Astrocyte (in vitro differentiated cells and primary cell): ENCODE results near the gene ASB1. TPM values are rescaled to one million over a fixed set of nuclear protein-coding genes. Genes with fewer than 3 reads are reported as not detected.

ENCODE experiments used
- DNase-seq: peaks from one replicate; pipeline ENCODE4 v3.0.0-alpha.2; 2010; ENCODE audit warnings: low read depth
- FAIRE-seq: peaks from 2 replicates; lab custom pipeline; 2011; peaks lifted over from hg19 to GRCh38; lab: Jason Lieb, UNC
- H2AFZ ChIP-seq: 2 replicates; pipeline ENCODE4 v1.6.0; 2012; ENCODE audit warnings: low read depth, low read length, inconsistent platforms
- H3K27ac ChIP-seq: 2 replicates; pipeline ENCODE4 v1.5.1; 2011; ENCODE audit warnings: low read depth, low read length, inconsistent platforms
- H3K27me3 ChIP-seq: 2 replicates; pipeline ENCODE4 v1.6.0; 2011; ENCODE audit warnings: low read length, inconsistent platforms; ENCODE audit not compliant: insufficient read depth
- H3K36me3 ChIP-seq: 2 replicates; pipeline ENCODE4 v1.5.1; 2011; ENCODE audit warnings: low read length, inconsistent platforms; ENCODE audit not compliant: insufficient read depth
- H3K4me1 ChIP-seq: 2 replicates; pipeline ENCODE4 v1.5.1; 2011; ENCODE audit warnings: low read length, inconsistent platforms; ENCODE audit not compliant: insufficient read depth
- H3K4me2 ChIP-seq: 2 replicates; pipeline ENCODE4 v1.6.0; 2012; ENCODE audit warnings: low read length, inconsistent platforms
- H3K4me3 ChIP-seq: 2 replicates; pipeline ENCODE4 v1.5.1; 2011; ENCODE audit warnings: low read depth, mild to moderate bottlenecking, low read length, inconsistent platforms; ENCODE audit not compliant: insufficient read depth
- H3K79me2 ChIP-seq: 2 replicates; pipeline ENCODE4 v1.6.0; 2012; ENCODE audit warnings: mild to moderate bottlenecking, low read length, inconsistent platforms; ENCODE audit not compliant: insufficient read depth
- H3K9ac ChIP-seq: 2 replicates; pipeline ENCODE4 v1.6.0; 2012; ENCODE audit warnings: mild to moderate bottlenecking, low read length, inconsistent platforms
- H3K9me3 ChIP-seq: 2 replicates; pipeline ENCODE4 v1.5.1; 2012; ENCODE audit warnings: low read depth, mild to moderate bottlenecking, low read length, inconsistent platforms; ENCODE audit not compliant: insufficient read depth
- H4K20me1 ChIP-seq: 2 replicates; pipeline ENCODE4 v1.6.0; 2012; ENCODE audit warnings: low read length, inconsistent platforms; ENCODE audit not compliant: insufficient read depth
- H3K27ac Mint-ChIP-seq: one replicate; pipeline ENCODE4 v1.8.0; 2021; ENCODE audit warnings: mild to moderate bottlenecking, mixed read lengths; ENCODE audit not compliant: unreplicated experiment
- H3K27me3 Mint-ChIP-seq: one replicate; pipeline ENCODE4 v1.8.0; 2021; ENCODE audit warnings: low read depth, mixed read lengths; ENCODE audit not compliant: unreplicated experiment
- H3K36me3 Mint-ChIP-seq: one replicate; pipeline ENCODE4 v1.8.0; 2021; ENCODE audit warnings: low read depth, mixed read lengths; ENCODE audit not compliant: unreplicated experiment
- H3K4me1 Mint-ChIP-seq: one replicate; pipeline ENCODE4 v1.8.0; 2021; ENCODE audit warnings: low read depth, mixed read lengths; ENCODE audit not compliant: unreplicated experiment
- H3K4me3 Mint-ChIP-seq: one replicate; pipeline ENCODE4 v1.8.0; 2021; ENCODE audit warnings: mild to moderate bottlenecking, moderate library complexity, mixed read lengths; ENCODE audit not compliant: unreplicated experiment
- H3K9me3 Mint-ChIP-seq: one replicate; pipeline ENCODE4 v1.8.0; 2021; ENCODE audit warnings: mild to moderate bottlenecking, mixed read lengths; ENCODE audit not compliant: unreplicated experiment
- CTCF ChIP-seq: IDR thresholded peaks from 2 replicates; pipeline ENCODE4 v1.5.1; 2011; ENCODE audit warnings: low read depth, mild to moderate bottlenecking, inconsistent platforms, low read length, moderate library complexity; ENCODE audit not compliant: insufficient read depth
- EZH2 ChIP-seq: IDR thresholded peaks from 2 replicates; pipeline ENCODE4 v1.6.1; 2012; ENCODE audit warnings: mild to moderate bottlenecking, low read length, inconsistent platforms; ENCODE audit not compliant: insufficient read depth
- total RNA-seq: library from RNA; stranded (reverse); gene quantifications from 2 replicates; pipeline ENCODE4 v1.2.1, GENCODE V29; 2021

Gene ASB1
- total RNA-seq, 1 donor from 2014 or later = 30.6 TPM

- Histone ChIP-seq H4K20me1 (no peaks in the 10 kb centered on the region), H3K27ac (no peak overlapping the region), H3K9ac (no peak overlapping the region), H3K9me3 (no peaks in the 10 kb centered on the region), H3K27me3 (peaks cover 2% of the 10 kb centered on the region), H3K4me3 (no peak overlapping the region), H3K79me2 (no peaks in the 10 kb centered on the region), H3K4me2 (no peak overlapping the region), H2AFZ (no peak overlapping the region), H3K36me3 (no peaks in the 10 kb centered on the region), H3K4me1 (peaks cover 13% of the 10 kb centered on the region)
- no peaks in the 10 kb centered on the region for H3K4me1 Mint-ChIP-seq
- no peak overlapping the region for H3K27ac Mint-ChIP-seq
- no peak overlapping the region for H3K4me3 Mint-ChIP-seq
- H3K27me3 Mint-ChIP-seq = peaks cover 18% of the 10 kb centered on the region
- FAIRE-seq = no peak
- no peaks in the 10 kb centered on the region for H3K36me3 Mint-ChIP-seq
- no peak for TF ChIP-seq CTCF
- TF ChIP-seq EZH2 = no peak
- peaks cover 2% of the 10 kb centered on the region for H3K9me3 Mint-ChIP-seq
- no peak for DNase-seq
Measured at GRCh38 chr2:238495422-238495821, 68.7 kb downstream of the ASB1 start.

GRCh38 chr2:238496756-238497609 lies 70.3 kb downstream of the ASB1 start:
- Mint-ChIP-seq H3K4me1 (no peaks in the 10 kb centered on the region), H3K4me3 (no peak overlapping the region), H3K9me3 (peaks cover 2% of the 10 kb centered on the region), H3K27ac (no peak overlapping the region), H3K36me3 (no peaks in the 10 kb centered on the region), H3K27me3 (peaks cover 18% of the 10 kb centered on the region)
- Histone ChIP-seq H3K79me2 (no peaks in the 10 kb centered on the region), H2AFZ (no peak overlapping the region), H3K9me3 (no peaks in the 10 kb centered on the region), H3K27ac (no peak overlapping the region), H4K20me1 (no peaks in the 10 kb centered on the region), H3K4me1 (peaks cover 14% of the 10 kb centered on the region), H3K4me2 (no peak overlapping the region), H3K4me3 (no peak overlapping the region), H3K36me3 (no peaks in the 10 kb centered on the region), H3K9ac (no peak overlapping the region), H3K27me3 (peaks cover 2% of the 10 kb centered on the region)
- TF ChIP-seq CTCF (no peak), EZH2 (no peak)
- no peak for DNase-seq
- FAIRE-seq = no peak

- no peak overlapping the region for H3K4me3 Mint-ChIP-seq
- H3K36me3 Mint-ChIP-seq = no peaks in the 10 kb centered on the region
- no peak overlapping the region for H2AFZ ChIP-seq
- H3K27me3 Mint-ChIP-seq = peaks cover 18% of the 10 kb centered on the region
- FAIRE-seq (no peak), DNase-seq (no peak)
- no peak overlapping the region for H3K4me3 ChIP-seq
- TF ChIP-seq CTCF = no peak
- TF ChIP-seq EZH2 = no peak
- no peaks in the 10 kb centered on the region for H4K20me1 ChIP-seq
- H3K27me3 ChIP-seq = peaks cover 2% of the 10 kb centered on the region
- H3K36me3 ChIP-seq = no peaks in the 10 kb centered on the region
- H3K9ac ChIP-seq = no peak overlapping the region
- H3K27ac Mint-ChIP-seq = no peak overlapping the region
- H3K9me3 Mint-ChIP-seq = peaks cover 3% of the 10 kb centered on the region
- no peaks in the 10 kb centered on the region for H3K4me1 Mint-ChIP-seq
- H3K27ac ChIP-seq = no peak overlapping the region
- no peaks in the 10 kb centered on the region for H3K9me3 ChIP-seq
- H3K4me2 ChIP-seq = no peak overlapping the region
- no peaks in the 10 kb centered on the region for H3K79me2 ChIP-seq
- H3K4me1 ChIP-seq = peaks cover 14% of the 10 kb centered on the region
Measured at GRCh38 chr2:238497610-238498005, 70.9 kb downstream of the ASB1 start.
